Measurements from ENCODE around the gene NXPH1. TPM values are rescaled to one million over a fixed set of nuclear protein-coding genes. Genes with fewer than 3 reads are reported as not detected.

Gene NXPH1
- total and polyA plus RNA-seq, 2 experiments from 2014 or later: 0.45 to 3.0 TPM

DNA sequence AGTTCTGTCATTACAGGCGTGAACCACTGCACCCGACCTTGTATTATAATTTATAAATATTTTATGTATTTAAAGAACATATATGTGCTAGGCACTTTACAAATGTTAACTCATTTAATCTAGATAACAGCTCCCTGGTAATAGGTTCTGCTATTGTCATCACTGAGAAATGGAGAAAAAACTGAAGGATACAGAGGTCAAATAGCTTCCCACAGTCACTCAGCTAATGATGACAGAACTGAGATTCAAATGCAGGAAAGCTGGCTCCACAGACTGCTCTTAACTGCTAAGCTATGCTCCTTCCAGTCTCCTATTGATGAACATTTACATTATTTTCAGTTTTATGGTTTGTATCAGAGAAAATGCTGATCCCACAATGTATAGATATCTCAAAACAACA is 28.9 kb downstream of the NXPH1 start:
- Mint-ChIP-seq H3K27me3 (ENCODE audit: insufficient read depth, low read depth, poor library complexity) (no peaks in the 10 kb centered on the region), H3K36me3 (ENCODE audit: low read depth) (no peaks in the 10 kb centered on the region), H3K4me3 (no peak overlapping the region), H3K27ac (no peak overlapping the region), H3K9me3 (no peaks in the 10 kb centered on the region), H3K4me1 (no peaks in the 10 kb centered on the region)
- Histone ChIP-seq H3K79me2 (replicated peaks; ENCODE audit: insufficient read depth) (no peaks in the 10 kb centered on the region), H3K4me2 (no peak overlapping the region), H3K27me3 (ENCODE audit: insufficient read depth) (no peaks in the 10 kb centered on the region), H3K4me3 (no peak overlapping the region), H3F3A (replicated peaks; ENCODE audit: low read depth) (no peaks in the 10 kb centered on the region), H3K9me2 (ENCODE audit: insufficient read depth) (no peaks in the 10 kb centered on the region), H2AFZ (no peak overlapping the region), H3K36me3 (ENCODE audit: insufficient read depth) (no peaks in the 10 kb centered on the region), H3K27ac (ENCODE audit: low read depth) (no peak overlapping the region), H4K20me1 (replicated peaks; ENCODE audit: insufficient read depth) (no peaks in the 10 kb centered on the region), H3K4me1 (ENCODE audit: insufficient read depth) (no peaks in the 10 kb centered on the region; the same call in 1 of the 2 replicates)
- DNase-seq (ENCODE audit: low spot score): no peak
- TF ChIP-seq, protein P1, sequence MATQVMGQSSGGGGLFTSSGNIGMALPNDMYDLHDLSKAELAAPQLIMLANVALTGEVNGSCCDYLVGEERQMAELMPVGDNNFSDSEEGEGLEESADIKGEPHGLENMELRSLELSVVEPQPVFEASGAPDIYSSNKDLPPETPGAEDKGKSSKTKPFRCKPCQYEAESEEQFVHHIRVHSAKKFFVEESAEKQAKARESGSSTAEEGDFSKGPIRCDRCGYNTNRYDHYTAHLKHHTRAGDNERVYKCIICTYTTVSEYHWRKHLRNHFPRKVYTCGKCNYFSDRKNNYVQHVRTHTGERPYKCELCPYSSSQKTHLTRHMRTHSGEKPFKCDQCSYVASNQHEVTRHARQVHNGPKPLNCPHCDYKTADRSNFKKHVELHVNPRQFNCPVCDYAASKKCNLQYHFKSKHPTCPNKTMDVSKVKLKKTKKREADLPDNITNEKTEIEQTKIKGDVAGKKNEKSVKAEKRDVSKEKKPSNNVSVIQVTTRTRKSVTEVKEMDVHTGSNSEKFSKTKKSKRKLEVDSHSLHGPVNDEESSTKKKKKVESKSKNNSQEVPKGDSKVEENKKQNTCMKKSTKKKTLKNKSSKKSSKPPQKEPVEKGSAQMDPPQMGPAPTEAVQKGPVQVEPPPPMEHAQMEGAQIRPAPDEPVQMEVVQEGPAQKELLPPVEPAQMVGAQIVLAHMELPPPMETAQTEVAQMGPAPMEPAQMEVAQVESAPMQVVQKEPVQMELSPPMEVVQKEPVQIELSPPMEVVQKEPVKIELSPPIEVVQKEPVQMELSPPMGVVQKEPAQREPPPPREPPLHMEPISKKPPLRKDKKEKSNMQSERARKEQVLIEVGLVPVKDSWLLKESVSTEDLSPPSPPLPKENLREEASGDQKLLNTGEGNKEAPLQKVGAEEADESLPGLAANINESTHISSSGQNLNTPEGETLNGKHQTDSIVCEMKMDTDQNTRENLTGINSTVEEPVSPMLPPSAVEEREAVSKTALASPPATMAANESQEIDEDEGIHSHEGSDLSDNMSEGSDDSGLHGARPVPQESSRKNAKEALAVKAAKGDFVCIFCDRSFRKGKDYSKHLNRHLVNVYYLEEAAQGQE (IDR thresholded peaks at IDR 0.05; ENCODE audit: unreplicated experiment): no peak
- TF ChIP-seq ZNF114 (CRISPR knock-in tag; IDR thresholded peaks at IDR 0.05): no peak
- TF ChIP-seq EZH2phosphoT487 (IDR thresholded peaks at IDR 0.05; ENCODE audit: unreplicated experiment): no peak
- no peak for TF ChIP-seq JUNB (IDR thresholded peaks at IDR 0.05; ENCODE audit: unreplicated experiment)
- no peak for TF ChIP-seq EZH2 (IDR thresholded peaks at IDR 0.05; ENCODE audit: low read depth, unreplicated experiment)
- TF ChIP-seq POLR2AphosphoS5 (IDR thresholded peaks at IDR 0.05; ENCODE audit: low read depth): no peak
- no peak for ATAC-seq

DNA sequence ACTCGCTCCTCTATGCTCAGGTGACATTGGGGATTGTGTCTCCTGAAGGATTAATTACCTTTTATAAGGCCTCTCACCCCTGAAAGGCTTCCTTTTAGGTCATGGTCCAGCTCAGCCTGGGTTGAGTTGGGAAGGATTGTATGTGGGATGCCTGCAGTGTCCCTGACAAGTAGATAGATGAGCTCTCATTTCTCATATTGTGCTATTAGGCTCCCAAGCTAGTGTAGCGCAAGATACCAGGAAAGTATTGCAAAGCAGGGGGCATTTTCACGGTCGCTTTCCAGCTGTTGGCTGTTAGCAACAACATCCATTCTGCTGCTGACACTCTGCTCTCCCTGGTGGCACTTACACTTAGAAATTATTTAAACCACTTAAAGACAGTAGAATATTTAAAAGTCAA is 31.9 kb downstream of the NXPH1 start:
- H3K27ac ChIP-seq (ENCODE audit: low read depth): no peak overlapping the region
- H3K79me2 ChIP-seq (replicated peaks; ENCODE audit: insufficient read depth): no peaks in the 10 kb centered on the region
- H3K9me2 ChIP-seq (ENCODE audit: insufficient read depth): no peaks in the 10 kb centered on the region
- H3F3A ChIP-seq (replicated peaks; ENCODE audit: low read depth): no peaks in the 10 kb centered on the region
- no peak overlapping the region for H3K4me3 ChIP-seq
- no peak for DNase-seq (ENCODE audit: low spot score)
- Mint-ChIP-seq H3K27me3 (ENCODE audit: insufficient read depth, low read depth, poor library complexity) (peaks cover 1% of the 10 kb centered on the region), H3K36me3 (ENCODE audit: low read depth) (no peaks in the 10 kb centered on the region), H3K4me1 (no peaks in the 10 kb centered on the region), H3K9me3 (no peaks in the 10 kb centered on the region), H3K27ac (no peak overlapping the region), H3K4me3 (no peak overlapping the region)
- ATAC-seq: no peak
- no peaks in the 10 kb centered on the region for H3K4me1 ChIP-seq (ENCODE audit: insufficient read depth)
- H2AFZ ChIP-seq: no peak overlapping the region
- H4K20me1 ChIP-seq (replicated peaks; ENCODE audit: insufficient read depth): no peaks in the 10 kb centered on the region
- H3K27me3 ChIP-seq (ENCODE audit: insufficient read depth): no peaks in the 10 kb centered on the region
- no peak overlapping the region for H3K4me2 ChIP-seq
- H3K36me3 ChIP-seq (ENCODE audit: insufficient read depth): no peaks in the 10 kb centered on the region
- no peak for TF ChIP-seq CREB1 (CRISPR knock-in tag; IDR thresholded peaks at IDR 0.05; ENCODE audit: low read depth)
- TF ChIP-seq ZNF114 (CRISPR knock-in tag; IDR thresholded peaks at IDR 0.05): no peak
- no peak for TF ChIP-seq EZH2phosphoT487 (IDR thresholded peaks at IDR 0.05; ENCODE audit: unreplicated experiment)
- TF ChIP-seq, protein P2, sequence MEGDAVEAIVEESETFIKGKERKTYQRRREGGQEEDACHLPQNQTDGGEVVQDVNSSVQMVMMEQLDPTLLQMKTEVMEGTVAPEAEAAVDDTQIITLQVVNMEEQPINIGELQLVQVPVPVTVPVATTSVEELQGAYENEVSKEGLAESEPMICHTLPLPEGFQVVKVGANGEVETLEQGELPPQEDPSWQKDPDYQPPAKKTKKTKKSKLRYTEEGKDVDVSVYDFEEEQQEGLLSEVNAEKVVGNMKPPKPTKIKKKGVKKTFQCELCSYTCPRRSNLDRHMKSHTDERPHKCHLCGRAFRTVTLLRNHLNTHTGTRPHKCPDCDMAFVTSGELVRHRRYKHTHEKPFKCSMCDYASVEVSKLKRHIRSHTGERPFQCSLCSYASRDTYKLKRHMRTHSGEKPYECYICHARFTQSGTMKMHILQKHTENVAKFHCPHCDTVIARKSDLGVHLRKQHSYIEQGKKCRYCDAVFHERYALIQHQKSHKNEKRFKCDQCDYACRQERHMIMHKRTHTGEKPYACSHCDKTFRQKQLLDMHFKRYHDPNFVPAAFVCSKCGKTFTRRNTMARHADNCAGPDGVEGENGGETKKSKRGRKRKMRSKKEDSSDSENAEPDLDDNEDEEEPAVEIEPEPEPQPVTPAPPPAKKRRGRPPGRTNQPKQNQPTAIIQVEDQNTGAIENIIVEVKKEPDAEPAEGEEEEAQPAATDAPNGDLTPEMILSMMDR (conservative IDR thresholded peaks at IDR 0.05; ENCODE audit: low read depth in 2 of 2): no peak
- TF ChIP-seq POLR2AphosphoS5 (IDR thresholded peaks at IDR 0.05; ENCODE audit: low read depth): no peak
- TF ChIP-seq, protein P3, sequence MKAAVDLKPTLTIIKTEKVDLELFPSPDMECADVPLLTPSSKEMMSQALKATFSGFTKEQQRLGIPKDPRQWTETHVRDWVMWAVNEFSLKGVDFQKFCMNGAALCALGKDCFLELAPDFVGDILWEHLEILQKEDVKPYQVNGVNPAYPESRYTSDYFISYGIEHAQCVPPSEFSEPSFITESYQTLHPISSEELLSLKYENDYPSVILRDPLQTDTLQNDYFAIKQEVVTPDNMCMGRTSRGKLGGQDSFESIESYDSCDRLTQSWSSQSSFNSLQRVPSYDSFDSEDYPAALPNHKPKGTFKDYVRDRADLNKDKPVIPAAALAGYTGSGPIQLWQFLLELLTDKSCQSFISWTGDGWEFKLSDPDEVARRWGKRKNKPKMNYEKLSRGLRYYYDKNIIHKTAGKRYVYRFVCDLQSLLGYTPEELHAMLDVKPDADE (IDR thresholded peaks at IDR 0.05): no peak
- TF ChIP-seq NANOG (IDR thresholded peaks at IDR 0.05; ENCODE audit: borderline replicate concordance): no peak
- no peak for TF ChIP-seq EZH2 (IDR thresholded peaks at IDR 0.05; ENCODE audit: low read depth, unreplicated experiment)
- TF ChIP-seq ZNF331 (CRISPR knock-in tag; IDR thresholded peaks at IDR 0.05; ENCODE audit: low read depth): no peak
- no peak for TF ChIP-seq STAT1 (IDR thresholded peaks at IDR 0.05; ENCODE audit: unreplicated experiment)
- TF ChIP-seq, protein P1 (IDR thresholded peaks at IDR 0.05; ENCODE audit: unreplicated experiment): no peak
- no peak for TF ChIP-seq JUNB (IDR thresholded peaks at IDR 0.05; ENCODE audit: unreplicated experiment)
